Effector CD8-positive, alpha-beta T cell (primary cell): ENCODE data around the gene GPRC5B.

Experiments
- DNase-seq: peaks from one replicate; lab custom pipeline; 2025; lab: John Stamatoyannopoulos, UW

Gene GPRC5B

GRCh38 chr16:19844945-19845641 lies 39.6 kb downstream of the GPRC5B start:
- no peak for DNase-seq

GRCh38 chr16:19843371-19843770 lies 41.3 kb downstream of the GPRC5B start:
- DNase-seq, result no peak

GRCh38 chr16:19842426-19843157 lies 42.1 kb downstream of the GPRC5B start:
- no peak for DNase-seq

GRCh38 chr16:19841184-19841583 lies 43.5 kb downstream of the GPRC5B start:
- DNase-seq, result no peak

- DNase-seq, result no peak
Observed at GRCh38 chr16:19840524-19841110, 44.0 kb downstream of the GPRC5B start.

GRCh38 chr16:19837984-19838707 lies 46.5 kb downstream of the GPRC5B start:
- no peak for DNase-seq

- DNase-seq, result no peak
Observed at GRCh38 chr16:19837331-19837980, 47.2 kb downstream of the GPRC5B start.

- DNase-seq, result no peak
Observed at GRCh38 chr16:19835968-19836421, 48.7 kb downstream of the GPRC5B start.

- DNase-seq, result no peak
Observed at GRCh38 chr16:19835196-19835595, 49.5 kb downstream of the GPRC5B start.

GRCh38 chr16:19833581-19833980 lies 51.1 kb downstream of the GPRC5B start:
- no peak for DNase-seq

- no peak for DNase-seq
Observed at GRCh38 chr16:19833176-19833575, 51.5 kb downstream of the GPRC5B start.

GRCh38 chr16:19831678-19832077 lies 53.0 kb downstream of the GPRC5B start:
- DNase-seq, result no peak

GRCh38 chr16:19830902-19831560 lies 53.6 kb downstream of the GPRC5B start:
- DNase-seq, result no peak

GRCh38 chr16:19829844-19830692 lies 54.6 kb downstream of the GPRC5B start:
- DNase-seq, result no peak

- DNase-seq, result no peak
Observed at GRCh38 chr16:19824216-19824615, 60.4 kb downstream of the GPRC5B start.

GRCh38 chr16:19823322-19823721 lies 61.3 kb downstream of the GPRC5B start:
- DNase-seq, result no peak

- DNase-seq, result no peak
Observed at GRCh38 chr16:19822533-19822932, 62.1 kb downstream of the GPRC5B start.

- DNase-seq, result no peak
Observed at GRCh38 chr16:19817875-19818274, 66.8 kb downstream of the GPRC5B start.

- DNase-seq, result no peak
Observed at GRCh38 chr16:19817122-19817521, 67.5 kb downstream of the GPRC5B start.

- no peak for DNase-seq
Observed at GRCh38 chr16:19815418-19815817, 69.2 kb downstream of the GPRC5B start.
